HPDE6-E6E7 (cell line): ENCODE measurements around the gene IGSF9B.
A peak's percentile ranks its signal among the peaks of the same experiment; 100 is the strongest.

Experiments used
- DNase-seq: peaks from one replicate; pipeline ENCODE4 v3.0.0; 2011; ENCODE audit warnings: missing footprints; ENCODE audit errors: extremely low spot score

IGSF9B gene

DNA sequence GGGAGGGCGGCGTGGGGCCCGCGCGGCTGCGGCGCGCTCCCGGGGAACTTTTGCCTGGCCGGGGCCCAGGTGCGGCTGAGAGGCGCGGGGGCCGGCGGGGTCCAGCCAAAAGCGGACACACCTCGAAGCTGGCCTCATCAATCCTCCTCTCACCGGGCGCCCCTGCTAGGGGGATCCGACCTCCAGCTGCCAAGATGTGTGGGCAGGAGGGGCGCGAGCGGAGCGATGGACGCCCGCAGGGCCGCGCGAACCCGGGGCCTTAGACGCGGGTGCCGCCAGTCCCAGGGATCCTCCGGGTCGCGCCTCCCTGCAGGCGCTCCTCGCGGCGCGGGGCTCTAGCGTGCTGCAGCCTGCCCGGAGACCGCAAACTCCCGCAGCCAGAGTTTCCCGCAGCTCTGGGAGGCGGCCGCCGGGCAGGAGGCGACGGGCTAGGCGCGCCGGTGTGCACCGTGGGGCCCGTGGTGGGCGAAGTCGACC is 785 bp downstream of the IGSF9B start:
- no peak for DNase-seq

DNA sequence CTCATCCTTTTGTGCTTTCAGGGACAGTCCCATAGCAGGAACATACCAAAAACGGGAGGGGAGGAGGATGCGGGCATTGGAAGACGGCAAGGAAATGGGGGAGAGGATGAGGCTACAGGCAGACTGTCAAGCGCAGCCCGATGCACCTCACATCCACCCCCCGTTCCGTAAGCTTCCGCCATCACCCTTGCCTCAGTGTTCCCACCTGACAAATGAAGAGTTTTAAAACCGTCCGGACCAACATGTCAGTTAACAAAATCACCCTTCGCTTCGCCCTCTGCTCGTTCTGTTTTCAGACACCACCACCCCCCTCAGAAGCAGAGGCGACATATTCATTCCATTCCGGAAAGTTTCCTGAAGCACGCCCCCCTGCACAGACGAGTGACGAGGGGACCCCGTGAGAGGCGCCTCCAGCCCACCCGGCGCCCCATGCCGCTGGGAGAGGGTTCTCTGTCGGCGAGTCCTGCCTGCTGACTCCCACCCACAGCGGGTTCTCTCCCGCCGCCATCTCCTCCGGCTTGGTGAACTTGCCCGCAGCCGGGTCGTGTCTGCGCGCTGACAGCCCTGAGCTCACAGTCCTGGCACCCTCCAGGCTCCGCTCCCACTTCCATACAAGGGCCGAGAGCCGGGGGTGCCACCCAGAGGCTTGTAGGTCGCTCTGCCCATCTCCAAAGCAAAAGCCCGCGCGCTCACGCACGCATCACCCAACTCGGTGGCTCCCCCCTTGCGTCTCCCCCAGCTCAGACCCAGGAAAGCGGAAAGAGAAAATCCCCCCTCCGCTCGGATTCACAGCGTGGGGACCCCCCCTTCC is 1.5 kb downstream of the IGSF9B start:
- DNase-seq = no peak

DNA sequence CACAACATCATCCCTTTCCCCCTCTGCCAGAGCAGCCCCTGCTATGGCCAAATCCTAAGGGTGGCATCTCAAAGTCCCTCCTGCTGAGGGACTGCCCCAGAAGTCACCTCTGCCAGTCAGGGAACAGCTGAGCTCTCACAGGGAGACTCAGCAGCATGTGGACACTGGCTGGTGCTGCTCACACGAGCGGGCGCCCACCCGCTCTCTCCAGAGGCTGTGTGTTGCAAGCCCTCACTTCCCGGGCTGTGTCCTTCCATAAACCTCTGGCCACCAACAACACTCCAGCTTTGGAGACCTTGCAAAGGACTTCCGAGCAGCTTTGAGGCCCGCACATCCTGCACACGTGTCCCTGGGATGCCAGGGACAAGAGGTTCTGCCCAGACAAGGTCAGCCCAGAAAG is 2.8 kb downstream of the IGSF9B start:
- DNase-seq = no peak

DNA sequence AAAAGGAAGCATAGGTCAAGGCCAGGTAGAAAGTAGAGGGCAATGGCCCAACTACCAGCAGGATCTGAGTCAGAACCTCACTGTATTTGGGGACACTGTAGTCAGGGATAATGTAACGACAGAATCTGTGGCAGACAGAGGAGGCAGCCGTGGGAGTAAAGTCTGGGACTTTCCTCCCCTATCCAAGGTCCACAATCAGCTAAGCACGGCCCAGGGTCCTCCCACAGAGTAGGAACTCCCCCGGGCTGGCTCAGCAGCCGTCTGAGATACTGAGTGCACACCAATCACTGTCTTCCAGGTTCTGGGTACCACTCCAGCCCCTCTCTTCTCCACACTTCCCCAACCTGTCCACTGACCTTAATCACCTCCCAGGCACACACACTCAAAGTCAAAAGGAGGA is 3.2 kb downstream of the IGSF9B start:
- no peak for DNase-seq

DNA sequence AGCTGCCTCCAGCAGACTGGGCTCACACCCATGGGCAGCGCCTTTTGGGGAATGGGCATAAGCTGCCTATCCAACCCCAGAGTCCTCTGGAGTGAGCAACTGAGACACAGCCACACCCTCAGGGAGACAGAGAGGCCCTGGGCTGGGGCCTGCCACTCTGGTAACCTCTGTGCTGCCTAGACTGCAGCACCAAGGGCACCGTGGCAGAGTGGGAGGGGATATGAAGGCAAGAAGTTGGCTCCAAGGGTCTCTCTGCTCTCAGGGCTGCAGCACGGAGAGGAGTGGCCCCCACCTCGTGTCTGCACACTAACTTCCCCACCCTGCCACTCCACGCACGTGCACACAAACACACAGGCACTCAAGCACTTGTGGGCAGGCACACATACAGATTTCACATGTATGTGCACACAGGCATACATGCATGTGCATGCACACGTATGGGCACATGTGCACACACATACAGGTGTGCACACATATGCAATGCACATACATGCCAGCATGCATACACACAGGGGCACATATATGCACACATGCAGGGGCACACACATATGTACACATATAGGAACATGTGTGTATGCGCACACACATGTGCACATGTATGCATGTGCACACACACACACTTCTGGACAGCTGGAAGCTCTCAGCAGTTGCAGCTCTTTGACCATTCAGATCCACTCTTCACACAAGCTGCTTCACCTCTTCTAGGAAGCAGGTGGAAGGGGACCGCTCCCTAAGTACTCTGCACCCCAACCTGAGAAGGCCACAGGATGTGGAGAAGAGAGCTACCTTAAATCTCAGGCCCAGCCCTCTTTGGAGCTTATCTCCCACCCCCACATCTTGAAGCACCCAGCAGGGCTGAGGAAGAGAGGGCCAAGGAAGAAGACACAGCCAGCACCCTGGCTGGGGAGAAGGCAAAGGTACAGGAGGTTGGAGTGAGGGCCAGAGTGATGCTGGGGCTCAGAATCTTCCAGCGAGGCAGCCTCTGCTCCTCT is 4.3 kb downstream of the IGSF9B start:
- DNase-seq = no peak

DNA sequence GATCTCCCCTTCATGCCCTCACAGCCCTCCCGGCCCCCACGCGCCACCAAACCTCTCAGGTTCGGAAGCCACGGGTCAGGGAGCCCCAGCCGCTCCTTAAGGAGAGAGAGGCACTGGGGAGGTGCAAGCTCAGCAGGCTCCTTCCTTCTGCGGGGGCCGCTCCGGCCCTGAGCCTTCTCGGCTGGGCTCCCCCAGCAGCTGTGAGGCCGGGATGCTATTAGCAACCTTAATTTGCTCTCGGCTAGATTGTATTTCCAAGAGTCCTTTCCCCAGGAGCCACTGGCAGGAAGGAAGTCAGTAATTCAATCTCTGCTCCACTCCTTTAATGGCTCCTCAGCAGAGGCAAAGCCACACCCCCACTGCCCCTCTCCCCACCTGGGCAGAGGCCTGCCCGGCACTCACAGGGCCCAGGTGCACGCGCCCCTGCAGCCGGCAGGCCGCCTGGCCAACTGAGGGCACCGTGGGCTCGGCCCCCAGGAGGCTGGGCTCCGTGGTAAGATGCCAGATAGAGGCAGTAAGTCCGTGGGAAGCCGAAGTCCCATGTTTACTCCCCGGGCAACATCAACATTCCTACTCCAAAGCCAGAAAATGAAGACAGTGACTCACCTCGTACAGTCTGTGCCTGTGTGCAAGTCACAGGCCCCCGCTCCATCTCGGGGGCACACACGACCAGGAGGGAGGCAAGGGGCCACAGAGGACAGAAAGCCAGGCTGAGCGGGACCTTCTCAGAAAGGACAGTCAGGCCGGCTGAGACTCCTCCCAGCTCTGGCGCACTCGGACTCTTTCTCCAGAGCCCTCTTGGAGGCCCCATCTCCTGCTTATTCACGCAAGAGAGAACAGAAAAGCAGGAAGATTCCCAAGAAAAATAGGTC is 5.2 kb downstream of the IGSF9B start:
- no peak for DNase-seq

DNA sequence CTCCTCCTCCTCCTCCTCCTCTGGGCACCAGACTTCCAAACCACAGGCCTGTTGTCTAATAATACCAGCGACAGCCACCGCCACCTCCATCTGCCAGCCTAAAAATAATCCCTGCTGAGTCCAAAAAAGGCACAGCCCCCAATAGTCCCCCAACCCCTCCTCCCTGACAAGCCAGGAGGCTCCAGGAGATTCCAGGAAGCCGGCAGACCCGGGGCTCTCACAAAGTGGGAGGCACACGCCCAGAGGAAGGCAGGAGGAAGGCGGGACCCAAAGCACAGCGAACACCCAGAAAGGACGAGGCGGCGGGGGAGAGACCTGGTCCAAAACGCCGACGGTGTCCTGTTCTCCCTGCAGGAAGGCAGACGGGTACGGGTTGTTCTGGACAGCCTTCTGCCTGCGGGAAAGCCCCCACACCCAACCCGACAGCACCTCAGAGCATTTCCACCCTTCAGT is 5.9 kb downstream of the IGSF9B start:
- DNase-seq = no peak

DNA sequence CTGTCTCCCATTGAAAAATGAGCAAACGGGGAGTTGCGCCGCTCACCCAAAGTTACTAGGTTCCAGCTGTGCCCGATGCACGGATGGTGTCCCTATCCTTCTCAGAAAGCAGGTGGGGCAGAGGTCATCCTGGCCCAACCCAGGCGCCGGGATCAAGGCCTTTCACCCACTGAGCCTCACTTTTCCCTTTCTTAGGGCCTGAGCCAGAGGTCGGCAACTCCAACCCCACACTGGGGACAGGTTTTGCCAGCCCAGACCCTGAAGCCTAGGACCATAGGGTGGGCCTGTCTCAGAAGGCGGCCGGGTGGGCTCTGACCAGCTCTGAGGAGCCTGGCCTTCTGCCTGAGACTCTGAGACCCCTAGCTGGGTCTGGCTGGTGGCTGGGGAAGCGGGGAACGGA is 6.3 kb downstream of the IGSF9B start:
- DNase-seq = no peak

DNA sequence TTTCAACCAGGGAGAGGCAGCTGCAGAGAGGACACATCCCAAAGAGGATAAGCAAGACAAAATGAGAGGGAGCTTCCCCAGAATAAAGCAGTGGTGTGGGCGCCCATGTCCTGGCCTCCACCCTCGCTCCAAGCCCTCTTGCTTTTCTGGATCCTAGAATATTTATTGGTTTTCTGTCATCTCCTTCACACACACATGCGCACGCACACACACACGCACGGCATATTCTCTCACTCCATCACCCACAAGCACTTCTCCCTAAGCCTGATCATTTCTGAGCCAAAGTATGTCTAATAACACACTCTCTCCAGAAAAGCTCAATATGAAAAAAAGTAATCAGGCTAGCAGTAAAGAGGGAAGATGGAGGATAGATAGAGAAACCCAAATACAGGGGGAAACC is 7.6 kb downstream of the IGSF9B start:
- DNase-seq = no peak

DNA sequence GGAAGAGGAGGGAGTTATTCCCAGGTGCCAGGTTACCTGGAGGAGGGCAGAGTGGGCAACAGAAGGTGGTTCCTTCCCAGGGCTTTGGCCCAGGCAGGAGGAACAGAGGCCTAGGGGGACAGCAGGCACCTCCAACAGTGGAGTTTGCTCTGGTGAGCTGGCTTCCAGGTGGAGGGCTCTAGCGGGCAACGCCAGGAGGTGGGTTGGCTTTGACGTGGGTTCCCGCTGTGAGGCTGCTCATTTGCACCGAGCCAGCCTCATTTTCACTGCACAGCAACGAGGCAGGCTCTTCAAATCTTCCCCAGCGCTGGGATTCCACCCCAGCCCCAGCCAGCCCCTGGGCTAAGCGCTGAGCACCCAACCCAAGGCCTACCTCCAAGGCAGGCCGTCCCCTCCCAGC is 8.1 kb downstream of the IGSF9B start:
- DNase-seq = no peak

DNA sequence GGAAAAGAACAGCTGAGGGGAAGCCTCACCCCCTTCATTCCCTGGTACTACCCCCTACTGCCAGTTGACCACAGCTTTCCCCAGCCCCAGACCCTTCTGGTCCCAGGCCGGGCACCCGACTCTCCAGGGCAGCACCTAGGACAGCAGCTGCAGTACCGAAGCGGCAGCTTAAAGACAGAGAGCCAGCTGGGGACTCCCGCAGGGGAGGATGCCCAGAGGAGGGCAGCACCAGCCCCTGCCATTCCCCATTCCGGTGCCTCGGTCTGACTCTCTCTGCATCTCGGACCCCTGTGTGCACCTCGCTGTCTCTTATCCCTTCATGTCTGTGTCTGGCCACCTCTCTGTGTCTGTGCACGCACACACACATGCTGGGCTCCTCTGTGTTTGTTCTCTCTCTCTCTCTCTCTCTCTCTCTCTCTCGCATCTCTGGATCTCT is 9.4 kb downstream of the IGSF9B start:
- DNase-seq = peak; percentile 3

DNA sequence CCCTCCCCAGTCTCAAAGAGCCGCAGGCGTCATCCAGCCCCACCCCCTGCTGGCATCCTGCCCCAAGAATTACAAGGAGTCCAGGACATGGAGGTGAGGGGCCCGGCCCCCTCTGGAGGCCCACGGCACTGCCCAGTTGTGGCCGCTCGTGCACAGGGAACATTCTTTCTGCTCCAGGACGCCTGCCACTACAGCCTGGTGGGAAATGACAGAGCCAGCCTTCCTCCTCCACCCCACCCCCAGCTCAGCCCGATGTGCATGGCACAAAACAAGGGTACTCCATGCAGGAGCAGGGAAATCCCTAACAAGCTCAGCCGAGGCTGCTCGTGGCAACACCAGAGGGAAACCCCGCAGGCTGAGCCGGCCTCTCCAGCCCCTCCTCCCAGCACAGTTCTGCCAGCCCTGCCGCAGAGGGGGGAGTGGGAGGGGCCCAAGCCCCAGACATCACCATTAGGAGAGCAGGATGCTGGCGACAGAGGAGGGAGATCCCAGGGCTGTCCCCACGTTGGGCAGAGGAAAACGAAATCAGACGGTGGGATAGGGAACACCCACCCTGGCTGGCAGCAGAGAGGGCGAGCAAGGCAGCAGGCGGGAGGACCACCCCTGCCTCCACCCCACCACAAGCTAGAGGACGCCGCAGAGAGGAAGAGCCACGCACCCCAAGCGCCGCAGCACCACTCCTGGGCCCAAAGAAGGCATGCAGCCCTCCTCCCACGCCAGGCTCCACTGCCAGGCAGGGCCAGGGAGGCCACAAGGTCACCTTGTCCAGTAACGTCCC is 10.0 kb downstream of the IGSF9B start:
- DNase-seq = no peak

DNA sequence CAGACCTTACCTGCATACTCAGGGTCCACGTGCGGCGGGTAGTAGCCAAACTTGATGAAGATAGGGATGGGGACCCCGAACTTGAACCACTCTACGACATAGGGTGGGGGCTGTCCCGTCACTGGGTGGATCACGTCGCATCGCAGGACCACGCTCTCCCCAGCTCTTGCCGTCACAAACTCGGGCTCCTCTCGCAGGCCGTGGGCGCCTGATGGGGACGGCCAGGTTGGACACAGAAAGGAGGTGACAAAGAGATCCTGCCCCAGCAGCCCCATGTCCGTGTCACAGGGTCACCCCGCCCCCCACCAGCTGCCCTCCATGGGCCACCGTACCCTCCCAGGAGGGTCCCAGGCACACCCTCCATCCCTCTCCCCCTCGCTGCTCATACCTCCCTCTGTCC is 10.7 kb downstream of the IGSF9B start:
- no peak for DNase-seq

DNA sequence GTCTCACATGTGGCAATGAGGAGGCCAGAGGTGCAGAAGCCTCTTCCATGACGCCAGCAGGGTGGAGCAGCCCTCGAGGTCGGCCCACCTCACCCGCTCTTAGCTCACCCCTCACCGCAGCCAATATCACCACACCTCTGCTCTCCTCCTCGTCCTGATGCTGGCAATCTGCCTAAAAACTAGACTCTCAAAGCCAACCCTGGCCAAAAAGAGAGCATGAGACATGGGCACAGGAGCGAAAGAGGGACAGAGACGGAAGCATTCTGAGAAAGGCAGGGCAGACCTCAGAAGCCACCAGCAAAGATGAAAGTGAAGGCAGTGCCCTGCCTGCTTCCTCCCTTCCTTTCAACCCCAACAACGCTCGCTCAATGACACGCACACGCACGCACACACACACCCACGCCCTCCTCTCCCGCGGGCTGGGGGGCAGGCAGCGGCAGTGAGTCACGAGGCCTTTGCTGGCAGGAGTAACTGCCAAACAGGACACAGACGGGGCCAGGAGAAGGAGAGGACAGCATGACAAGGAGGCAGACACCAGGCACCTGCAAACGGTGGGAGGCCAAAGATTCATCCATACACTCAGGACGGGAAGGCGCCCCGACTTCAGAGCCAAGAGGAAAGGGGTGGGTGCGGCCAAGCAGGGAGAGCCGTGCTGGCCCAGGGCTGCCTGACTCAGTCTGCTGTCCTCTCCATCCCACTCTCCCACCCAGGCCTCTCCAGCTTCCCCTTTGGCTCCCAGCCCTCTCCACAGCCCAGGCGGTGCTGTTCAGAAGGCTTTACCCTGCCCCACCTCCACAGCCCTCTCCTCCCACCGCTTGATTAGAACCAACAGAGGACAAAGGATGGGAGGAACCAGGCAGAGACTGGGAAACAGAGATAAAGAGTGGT is 11.4 kb downstream of the IGSF9B start:
- DNase-seq = no peak

DNA sequence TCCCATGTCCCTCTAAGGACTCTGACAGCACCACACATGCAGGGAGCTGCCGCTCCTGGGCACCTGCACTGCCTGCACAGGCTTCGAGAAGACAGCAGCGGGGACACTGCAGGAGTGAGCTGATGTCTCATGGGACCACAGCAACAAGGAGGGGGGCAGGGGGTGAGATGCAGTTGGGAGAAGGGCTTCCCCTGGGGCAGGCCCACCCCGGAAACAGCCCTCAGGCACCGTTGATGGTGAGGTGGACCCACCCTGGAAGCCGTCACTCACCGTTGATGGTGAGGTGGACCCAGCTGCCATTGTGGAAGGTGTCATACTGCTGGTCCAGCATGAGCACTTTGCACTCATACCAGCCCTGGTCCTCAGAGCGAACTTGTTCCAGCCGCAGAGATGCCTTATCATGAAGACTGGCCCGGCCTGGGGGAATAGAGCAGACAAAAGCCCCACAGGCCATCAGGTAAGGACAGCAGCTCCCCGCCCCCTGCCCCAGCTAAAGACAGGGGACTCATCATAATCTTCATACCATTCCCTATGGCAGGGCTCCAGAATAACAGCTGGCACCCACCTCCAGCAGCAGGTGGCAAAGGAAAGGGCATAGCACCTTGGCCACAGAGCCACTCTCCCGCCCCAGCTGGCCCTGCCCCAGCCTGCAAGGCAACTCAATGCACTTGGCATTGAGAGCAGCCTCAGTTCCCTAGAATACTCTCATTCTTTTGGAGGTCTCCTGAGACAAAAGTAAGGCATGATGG is 12.6 kb downstream of the IGSF9B start:
- DNase-seq = no peak

DNA sequence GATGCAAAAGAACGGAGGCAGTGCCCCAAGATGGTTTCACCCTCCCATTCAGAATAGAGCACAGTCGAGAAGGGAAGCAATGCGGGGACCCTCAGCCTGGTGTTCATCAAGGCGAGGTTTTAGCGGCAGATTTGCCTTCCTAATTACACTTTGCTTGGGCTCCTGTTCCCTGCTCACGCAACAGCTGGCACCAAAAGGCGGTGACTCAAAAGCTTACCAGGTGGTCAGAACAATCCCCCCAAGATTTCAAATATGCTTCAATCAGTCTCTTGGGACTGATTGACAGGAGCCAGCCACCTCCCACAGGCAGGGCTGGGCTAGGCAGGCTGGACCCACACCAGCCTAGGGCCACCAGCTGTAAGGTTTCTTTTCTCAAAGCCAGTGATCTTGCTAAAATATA is 14.2 kb downstream of the IGSF9B start:
- DNase-seq = no peak

DNA sequence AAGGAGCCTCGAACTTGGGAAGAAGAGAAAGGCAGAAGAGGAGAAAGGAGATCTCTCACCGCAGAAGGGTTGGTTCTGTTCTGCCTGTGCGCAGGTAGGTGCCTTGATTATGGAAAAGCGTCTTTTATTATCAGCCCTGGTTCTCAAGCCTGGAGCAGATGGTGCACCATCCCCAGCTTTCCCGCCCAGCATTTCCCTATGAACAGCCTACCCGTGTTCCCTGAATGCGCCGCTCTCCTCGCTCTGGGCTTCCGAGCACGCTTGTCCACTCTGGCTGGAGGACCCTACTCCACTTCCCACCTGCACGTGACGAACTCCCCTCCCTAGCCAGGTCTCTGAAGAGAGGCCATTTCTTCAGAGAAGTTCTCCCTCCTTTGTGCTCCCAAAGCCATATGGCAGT is 15.2 kb downstream of the IGSF9B start:
- no peak for DNase-seq

DNA sequence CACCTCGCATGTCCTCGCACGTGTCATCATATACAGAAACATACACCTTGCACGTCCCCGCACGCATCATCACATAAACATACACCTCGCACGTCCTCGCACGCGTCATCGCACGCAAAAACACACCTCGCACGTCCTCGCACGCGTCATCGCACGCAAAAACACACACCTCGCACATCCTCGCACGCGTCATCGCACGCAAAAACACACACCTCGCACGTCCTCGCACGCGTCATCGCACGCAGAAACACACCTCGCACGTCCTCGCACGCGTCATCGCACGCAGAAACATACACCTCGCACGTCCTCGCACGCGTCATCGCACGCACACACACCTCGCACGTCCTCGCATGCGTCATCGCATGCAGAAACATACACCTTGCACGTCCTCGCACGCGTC is 16.7 kb downstream of the IGSF9B start:
- DNase-seq = no peak

DNA sequence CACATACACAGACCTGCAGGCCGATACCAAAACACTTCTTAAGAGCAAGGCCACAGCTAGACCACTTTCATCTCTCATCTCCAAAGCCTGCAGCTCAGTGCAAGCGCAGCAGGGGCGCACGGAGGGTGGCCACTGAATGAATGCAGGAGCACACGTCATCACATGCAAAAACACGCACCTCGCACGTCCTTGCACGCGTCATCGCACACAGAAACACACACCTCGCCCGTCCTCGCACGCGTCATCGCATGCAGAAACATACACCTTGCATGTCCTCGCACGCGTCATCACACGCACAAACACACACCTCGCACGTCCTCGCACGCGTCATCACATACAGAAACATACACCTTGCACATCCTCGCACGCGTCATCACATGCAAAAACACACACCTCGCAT is 17.2 kb downstream of the IGSF9B start:
- DNase-seq = no peak
